Measurements from ENCODE around the gene CD44.

CD44 gene

GRCh38 chr11:35111161-35112055 lies 27.6 kb upstream of the CD44 start:
- DNase-seq (ENCODE audit: extremely low spot score, insufficient read length, low read depth) (no peak), FAIRE-seq (no peak)

- DNase-seq (ENCODE audit: extremely low spot score, insufficient read length, low read depth) (no peak), FAIRE-seq (no peak)
These were observed 26.7 kb upstream of the CD44 start for GRCh38 chr11:35112056-35112845.

- DNase-seq (ENCODE audit: extremely low spot score, insufficient read length, low read depth) (no peak), FAIRE-seq (no peak)
These were observed 26.2 kb upstream of the CD44 start for GRCh38 chr11:35112846-35113105.

- FAIRE-seq (peak; percentile 70), DNase-seq (ENCODE audit: extremely low spot score, insufficient read length, low read depth) (no peak)
These were observed 23.9 kb upstream of the CD44 start for GRCh38 chr11:35114906-35115687.

- DNase-seq (ENCODE audit: extremely low spot score, insufficient read length, low read depth), result no peak
These were observed 23.3 kb upstream of the CD44 start for GRCh38 chr11:35115688-35116030.

DNA sequence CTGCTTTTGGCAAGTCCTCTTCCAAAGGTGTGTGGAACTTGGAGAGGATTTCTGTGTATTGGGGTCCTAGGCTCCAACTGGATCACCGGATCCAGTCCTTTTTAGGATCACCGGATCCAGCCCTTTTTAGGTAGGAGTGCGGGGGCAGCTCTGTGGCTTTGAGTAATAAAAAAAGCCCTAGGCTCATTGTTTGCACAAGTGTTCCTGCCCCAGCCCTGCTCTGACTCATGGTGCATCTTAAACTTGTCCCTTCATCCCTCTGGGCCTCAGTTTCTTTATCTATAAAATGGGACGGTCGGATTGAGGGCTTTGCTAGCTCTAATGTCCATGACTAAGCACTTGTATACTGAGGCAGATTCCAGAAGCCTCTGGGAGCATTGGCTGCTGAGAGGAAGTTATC lies 22.7 kb upstream of the CD44 start:
- DNase-seq (ENCODE audit: extremely low spot score, insufficient read length, low read depth), result no peak
- FAIRE-seq, result no peak

More at GRCh38 chr11:35115688-35116030, 23.3 kb upstream of the CD44 start:
- FAIRE-seq, result no peak

GRCh38 chr11:35116762-35117640 lies 22.0 kb upstream of the CD44 start:
- DNase-seq (ENCODE audit: extremely low spot score, insufficient read length, low read depth) (no peak), FAIRE-seq (no peak)

DNA sequence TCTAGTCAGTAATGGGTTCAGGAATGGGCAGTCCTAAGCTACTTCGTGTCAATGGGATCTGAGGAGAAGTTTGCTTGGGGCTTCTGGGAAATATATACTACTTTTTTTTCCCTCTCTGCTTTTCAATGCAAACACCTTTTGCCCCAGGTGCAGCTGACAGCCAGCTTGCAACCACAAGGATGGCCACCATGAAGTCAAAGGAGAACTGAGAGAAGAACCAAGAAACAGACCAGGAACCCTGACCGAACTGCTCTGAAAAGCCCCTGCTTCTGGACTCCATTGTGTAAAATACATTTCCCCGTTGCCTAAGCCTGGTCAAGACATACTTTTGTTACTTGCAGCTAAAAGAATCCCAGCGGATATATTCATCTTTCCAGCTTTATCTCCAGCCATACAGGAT lies 20.1 kb upstream of the CD44 start:
- FAIRE-seq (peak; percentile 86), DNase-seq (ENCODE audit: extremely low spot score, insufficient read length, low read depth) (no peak)

DNA sequence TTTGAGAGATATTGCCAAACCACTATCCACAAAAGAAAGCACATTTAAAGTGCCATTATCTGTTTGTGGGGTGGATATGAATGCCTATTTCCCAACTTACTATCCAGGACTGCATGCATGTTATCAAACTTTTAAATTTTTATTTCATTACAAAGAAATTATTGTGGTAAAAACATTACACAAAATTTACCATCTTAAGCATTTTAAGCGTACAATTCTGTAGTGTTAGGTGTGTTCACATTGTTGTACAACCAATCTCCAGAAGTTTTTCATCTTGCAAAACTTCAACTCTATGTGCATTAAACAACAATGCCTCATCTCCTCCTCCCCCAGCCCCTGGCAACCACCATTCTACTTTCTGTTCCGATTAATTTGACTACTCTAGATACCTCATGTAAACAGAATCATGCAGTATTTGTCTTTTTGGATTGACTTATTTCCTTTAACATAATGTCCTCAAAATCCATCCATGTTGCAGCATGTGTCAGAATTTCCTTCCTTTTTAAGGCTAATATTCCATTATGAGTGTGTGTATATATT lies 17.6 kb upstream of the CD44 start:
- DNase-seq (ENCODE audit: extremely low spot score, insufficient read length, low read depth), result no peak
- no peak for FAIRE-seq

DNA sequence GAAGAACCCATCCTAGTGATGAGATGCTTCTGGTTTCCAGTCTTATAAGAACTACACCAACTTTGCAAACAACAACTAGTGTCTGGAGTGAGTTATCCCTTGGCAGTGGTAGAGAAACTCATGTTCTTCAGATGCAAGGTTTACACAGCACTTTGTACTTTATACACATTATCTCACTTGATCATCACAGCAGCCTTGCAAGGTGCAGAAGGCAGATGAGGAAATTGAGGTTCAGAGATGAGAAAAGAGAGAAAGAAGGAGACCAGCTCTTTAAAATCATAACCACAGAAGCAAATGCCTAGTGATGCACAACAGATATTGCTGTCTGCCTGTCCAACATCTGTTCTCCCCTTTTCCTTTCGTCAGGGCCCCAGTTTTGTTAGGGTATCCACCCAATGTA lies 16.7 kb upstream of the CD44 start:
- DNase-seq (ENCODE audit: extremely low spot score, insufficient read length, low read depth), result no peak

DNA sequence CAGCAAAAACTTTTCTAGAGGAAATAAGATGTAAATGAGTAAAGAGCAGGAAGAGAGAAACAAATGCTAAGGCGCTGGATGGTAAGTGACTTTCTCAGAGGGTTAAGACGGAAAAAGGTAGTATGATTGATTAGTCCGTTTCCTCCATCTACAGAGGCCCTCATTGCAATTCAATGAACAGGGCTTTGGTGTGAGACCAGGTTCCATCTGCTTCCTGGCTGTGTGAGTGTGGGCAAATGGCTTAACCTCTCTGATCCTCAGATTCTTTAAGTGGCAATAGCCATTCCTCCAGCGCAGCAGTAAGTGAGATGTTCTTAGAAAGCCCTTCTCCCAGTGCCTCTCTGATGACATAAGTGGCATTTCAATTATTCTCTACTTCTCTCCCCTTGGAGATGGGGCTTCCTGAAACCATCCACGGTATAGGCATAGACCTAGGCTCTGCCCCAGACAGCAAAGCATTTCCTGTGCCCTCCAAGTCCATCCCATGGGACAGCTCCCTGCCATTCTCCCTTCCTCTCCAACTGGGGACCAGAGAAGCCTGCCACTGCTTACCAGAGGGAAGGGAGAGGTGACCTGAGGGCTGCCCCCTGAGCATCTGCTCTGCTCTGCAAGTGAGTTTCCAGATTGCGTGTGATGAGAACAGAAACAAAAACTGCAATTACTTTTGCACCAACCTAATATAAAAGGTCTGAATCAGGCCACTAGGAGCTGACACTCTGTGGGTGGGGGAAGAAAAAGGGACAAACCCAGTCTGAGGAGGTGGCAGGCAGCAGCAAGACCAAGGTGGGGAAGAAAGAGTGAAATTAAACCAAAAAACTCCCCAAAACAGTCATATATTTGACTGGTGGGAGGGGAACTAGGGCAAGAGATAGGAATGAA lies 12.7 kb upstream of the CD44 start:
- no peak for DNase-seq (ENCODE audit: extremely low spot score, insufficient read length, low read depth)
- peak; percentile 94 for FAIRE-seq

More for the DNA sequence above, 16.7 kb upstream of the CD44 start:
- peak; percentile 73 for FAIRE-seq

DNA sequence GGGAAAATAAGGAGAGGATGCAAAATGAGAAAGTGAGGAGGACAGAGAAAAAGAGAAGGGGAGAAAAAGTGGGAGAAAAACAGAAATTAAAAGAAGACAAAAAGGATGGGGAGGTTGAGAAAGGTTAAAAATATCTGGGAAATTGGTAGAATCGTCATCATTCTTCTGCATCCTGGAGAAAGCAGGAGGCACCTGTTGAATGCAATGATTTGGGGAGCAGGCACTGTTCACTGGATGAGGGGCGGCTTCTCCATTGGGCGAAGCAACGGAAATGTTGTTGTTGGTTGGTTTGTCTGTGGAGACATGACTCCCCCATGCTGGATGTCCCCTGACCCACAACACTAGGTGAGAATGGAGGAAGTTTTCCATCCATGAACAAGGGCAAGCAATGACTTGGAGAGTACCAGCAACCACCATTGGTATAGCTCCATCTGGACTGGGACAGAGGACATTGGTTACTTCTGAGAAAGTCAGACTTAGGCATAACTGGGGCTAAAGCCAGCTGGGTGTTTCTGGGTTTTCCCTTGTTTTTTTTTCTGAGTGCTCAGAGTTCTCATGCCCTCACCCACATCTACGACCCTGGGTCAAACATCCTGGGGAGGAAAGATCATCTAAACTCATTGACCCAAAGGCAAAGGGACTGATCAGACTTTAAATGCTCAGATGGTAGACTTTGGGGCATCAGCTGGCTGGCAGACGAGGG lies 11.9 kb upstream of the CD44 start:
- FAIRE-seq, result no peak
- no peak for DNase-seq (ENCODE audit: extremely low spot score, insufficient read length, low read depth)

GRCh38 chr11:35127619-35128018 lies 11.4 kb upstream of the CD44 start:
- DNase-seq (ENCODE audit: extremely low spot score, insufficient read length, low read depth) (no peak), FAIRE-seq (peak; percentile 79)

- FAIRE-seq (peak; percentile 74), DNase-seq (ENCODE audit: extremely low spot score, insufficient read length, low read depth) (no peak)
These were observed 7.9 kb upstream of the CD44 start for GRCh38 chr11:35131094-35131493.

GRCh38 chr11:35131886-35132285 lies 7.1 kb upstream of the CD44 start:
- no peak for DNase-seq (ENCODE audit: extremely low spot score, insufficient read length, low read depth)
- no peak for FAIRE-seq

DNA sequence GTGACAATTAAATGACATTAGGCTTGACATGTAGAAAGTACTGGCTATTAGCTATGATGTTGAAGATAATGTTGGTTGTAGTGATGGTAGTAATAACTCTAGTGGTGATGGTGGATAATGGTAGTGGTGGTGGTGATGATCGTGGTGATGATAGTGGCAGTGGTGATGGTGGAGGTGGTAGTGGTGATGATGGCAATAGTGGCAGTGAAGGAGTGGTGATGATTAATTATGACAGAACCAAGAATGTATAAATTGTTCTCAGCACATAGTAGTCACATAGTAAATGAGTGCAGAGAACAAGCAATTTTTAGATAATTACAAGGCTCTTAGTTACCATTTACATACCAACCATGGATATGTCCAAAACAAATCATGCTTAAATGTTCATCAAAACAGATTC lies 5.3 kb upstream of the CD44 start:
- DNase-seq (ENCODE audit: extremely low spot score, insufficient read length, low read depth), result no peak
- no peak for FAIRE-seq

DNA sequence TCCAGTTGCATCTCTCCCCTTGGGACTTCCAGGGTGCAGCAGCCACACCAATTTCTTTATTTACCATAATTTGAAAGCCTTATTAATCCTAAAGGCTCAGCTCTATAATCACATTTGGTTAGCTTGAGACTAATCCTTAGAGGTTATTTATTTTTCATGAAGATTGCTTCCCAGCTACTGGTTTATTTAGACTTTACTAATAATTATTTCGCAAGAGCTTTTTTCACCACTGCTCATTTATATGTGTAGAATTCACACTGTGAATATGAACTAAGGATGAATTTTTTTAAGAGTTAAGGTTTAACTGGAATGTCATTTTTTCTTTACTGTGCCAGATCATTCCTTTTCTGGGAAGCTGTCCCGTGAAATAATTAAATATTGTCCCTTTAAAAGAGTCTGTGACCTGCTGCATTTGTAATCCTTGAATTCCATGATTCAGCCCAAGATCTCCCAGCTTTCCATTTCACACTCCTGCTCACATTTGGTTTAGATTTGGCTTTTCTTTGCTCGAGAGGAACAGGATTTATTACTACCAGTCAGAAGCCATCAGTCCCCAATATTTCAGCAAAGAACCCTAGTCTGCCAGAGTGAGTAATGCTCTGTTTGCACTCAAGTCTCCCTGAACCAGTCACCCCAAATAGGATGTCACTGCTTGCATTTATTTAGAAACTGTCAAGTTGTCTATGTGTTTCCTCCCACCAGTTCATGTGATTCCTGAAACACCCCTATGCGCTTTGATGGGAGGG lies 4.4 kb upstream of the CD44 start:
- FAIRE-seq, result no peak
- DNase-seq (ENCODE audit: extremely low spot score, insufficient read length, low read depth), result no peak

Data from GM18507 (cell line).